Endodermal cell (in vitro differentiated cells): Measurements from ENCODE around the gene FAM149B1. TPM values are rescaled to one million over a fixed set of nuclear protein-coding genes. Genes with fewer than 3 reads are reported as not detected.

Experiments
- DNase-seq: peaks from one replicate; pipeline ENCODE4 v3.0.0-alpha.2; 2017
- H3K27ac ChIP-seq: 2 replicates; pipeline ENCODE4 v1.5.1; 2013; ENCODE audit warnings: mild to moderate bottlenecking, low read depth, low read length, moderate library complexity
- H3K27me3 ChIP-seq: 2 replicates; pipeline ENCODE4 v1.6.1; 2013; ENCODE audit warnings: mild to moderate bottlenecking, low read length, moderate library complexity; ENCODE audit not compliant: insufficient read depth, control insufficient read depth, poor library complexity, severe bottlenecking
- H3K36me3 ChIP-seq: 2 replicates; pipeline ENCODE4 v1.7.0; 2013; ENCODE audit warnings: mild to moderate bottlenecking, low read length, moderate library complexity; ENCODE audit not compliant: control insufficient read depth, insufficient read depth
- H3K4me1 ChIP-seq: one replicate; pipeline ENCODE4 v1.7.0; 2013; ENCODE audit warnings: low read length; ENCODE audit not compliant: control insufficient read depth, insufficient read depth
- H3K4me3 ChIP-seq: 2 replicates; pipeline ENCODE4 v1.5.1; 2013; ENCODE audit warnings: mild to moderate bottlenecking, low read length, moderate library complexity
- H3K9ac ChIP-seq: 2 replicates; pipeline ENCODE4 v1.6.1; 2013; ENCODE audit warnings: mild to moderate bottlenecking, low read length, moderate library complexity; ENCODE audit not compliant: poor library complexity, severe bottlenecking; ENCODE audit errors: extremely low read depth
- H3K9me3 ChIP-seq: 2 replicates; pipeline ENCODE4 v1.6.1; 2013; ENCODE audit warnings: mild to moderate bottlenecking, low read length, moderate library complexity; ENCODE audit not compliant: control insufficient read depth
- H3K27ac Mint-ChIP-seq: 2 replicates; pipeline ENCODE4 v1.8.0; 2020; ENCODE audit warnings: mixed read lengths
- H3K27me3 Mint-ChIP-seq: 2 replicates; pipeline ENCODE4 v1.8.0; 2021; ENCODE audit warnings: mild to moderate bottlenecking, mixed read lengths; ENCODE audit not compliant: insufficient read depth
- H3K36me3 Mint-ChIP-seq: 2 replicates; pipeline ENCODE4 v1.8.0; 2020; ENCODE audit warnings: low read depth, mixed read lengths
- H3K4me1 Mint-ChIP-seq: 2 replicates; pipeline ENCODE4 v1.8.0; 2020; ENCODE audit warnings: mixed read lengths
- H3K4me3 Mint-ChIP-seq: 2 replicates; pipeline ENCODE4 v1.8.0; 2020; ENCODE audit warnings: mild to moderate bottlenecking, moderate library complexity, mixed read lengths
- H3K9me3 Mint-ChIP-seq: 2 replicates; pipeline ENCODE4 v1.8.0; 2020; ENCODE audit warnings: mild to moderate bottlenecking, mixed read lengths
- CTCF ChIP-seq: fragments of 200-600 bp; sonication (generic); conservative IDR thresholded peaks from 2 replicates; pipeline ENCODE4 v1.5.0; 2021; ENCODE audit warnings: antibody characterized with exemption, mild to moderate bottlenecking
- WGBS, 2 experiments: methylation state at CpG; one replicate each; pipeline versions ENCODE4 v1.1.5 to v1.1.7; 2013; ENCODE audit warnings: missing lambda C conversion rate in 2 of 2, mixed read lengths in 1 of 2; ENCODE audit not compliant: insufficient coverage in 1 of 2, insufficient read length in 1 of 2; 5-methylcytosine and 5-hydroxymethylcytosine counted together
- total RNA-seq, 2 donors: library from RNA; stranded (reverse); fragmentation: NEBNext Ultra II Directional in 1 of 2; extraction: Animal tissue kit (Norgen Biotek cat#: 25700) in 1 of 2; gene quantifications; 2 replicates in 1 of 2; 3 replicates in 1 of 2; pipeline ENCODE4 v1.2.1, GENCODE V29; 2021

The FAM149B1 gene
- total RNA-seq, 2 donors from 2014 or later, result 29.1 to 29.2 TPM

GRCh38 chr10:73261362-73261995, 93.6 kb downstream of the FAM149B1 start:
- no peak for TF ChIP-seq CTCF
- peaks cover 38% of the 10 kb centered on the region for H3K9me3 ChIP-seq
- H3K27ac ChIP-seq, result no peak overlapping the region
- WGBS, 2 experiments, result 92 to 93% methylated on average over 7 to 9 of the region's 9 CpGs
- no peak overlapping the region for H3K4me3 ChIP-seq
- DNase-seq, result no peak
- no peaks in the 10 kb centered on the region for H3K27me3 Mint-ChIP-seq
- no peaks in the 10 kb centered on the region for H3K36me3 Mint-ChIP-seq
- no peak overlapping the region for H3K9ac ChIP-seq
- no peaks in the 10 kb centered on the region for H3K27me3 ChIP-seq
- H3K4me1 Mint-ChIP-seq, result peaks cover 1% of the 10 kb centered on the region
- no peaks in the 10 kb centered on the region for H3K36me3 ChIP-seq
- no peak overlapping the region for H3K4me3 Mint-ChIP-seq
- H3K9me3 Mint-ChIP-seq, result peaks cover 39% of the 10 kb centered on the region
- H3K27ac Mint-ChIP-seq, result no peak overlapping the region
- H3K4me1 ChIP-seq, result no peaks in the 10 kb centered on the region

- no peak for TF ChIP-seq CTCF
- H3K27me3 Mint-ChIP-seq, result no peaks in the 10 kb centered on the region
- no peak overlapping the region for H3K27ac Mint-ChIP-seq
- no peaks in the 10 kb centered on the region for H3K36me3 ChIP-seq
- H3K4me3 ChIP-seq, result no peak overlapping the region
- H3K9me3 Mint-ChIP-seq, result peaks cover 38% of the 10 kb centered on the region
- no peak overlapping the region for H3K9ac ChIP-seq
- H3K27me3 ChIP-seq, result no peaks in the 10 kb centered on the region
- WGBS, 2 experiments, result 81 to 83% methylated on average over 3 to 4 of the region's 4 CpGs
- no peak overlapping the region for H3K4me3 Mint-ChIP-seq
- H3K9me3 ChIP-seq, result peaks cover 36% of the 10 kb centered on the region
- no peaks in the 10 kb centered on the region for H3K4me1 ChIP-seq
- H3K4me1 Mint-ChIP-seq, result peaks cover 1% of the 10 kb centered on the region
- no peak for DNase-seq
- H3K27ac ChIP-seq, result no peak overlapping the region
- H3K36me3 Mint-ChIP-seq, result no peaks in the 10 kb centered on the region
Measured at GRCh38 chr10:73262105-73262730, 94.3 kb downstream of the FAM149B1 start.

- Histone ChIP-seq H3K9me3 (peaks cover 29% of the 10 kb centered on the region), H3K4me1 (no peaks in the 10 kb centered on the region), H3K9ac (no peak overlapping the region), H3K27ac (no peak overlapping the region), H3K36me3 (no peaks in the 10 kb centered on the region), H3K27me3 (no peaks in the 10 kb centered on the region), H3K4me3 (no peak overlapping the region)
- no peaks in the 10 kb centered on the region for H3K36me3 Mint-ChIP-seq
- H3K4me1 Mint-ChIP-seq, result peaks cover 1% of the 10 kb centered on the region
- no peak for TF ChIP-seq CTCF
- no peak overlapping the region for H3K4me3 Mint-ChIP-seq
- H3K9me3 Mint-ChIP-seq, result peaks cover 30% of the 10 kb centered on the region
- H3K27ac Mint-ChIP-seq, result no peak overlapping the region
- WGBS, 2 experiments, result 73 to 80% methylated on average over 2 to 5 of the region's 5 CpGs
- DNase-seq, result no peak
- no peaks in the 10 kb centered on the region for H3K27me3 Mint-ChIP-seq
Measured at GRCh38 chr10:73262880-73263555, 95.1 kb downstream of the FAM149B1 start.
